Suprapubic skin (tissue), 4 donors: ENCODE data around the gene NEK10.

Experiments used
- POLR2A ChIP-seq, 2 donors: fragments of 450-650 bp; IDR thresholded peaks; one replicate each; pipeline ENCODE4 v1.6.1; 2017; ENCODE audit warnings: antibody characterized with exemption in 2 of 2, mild to moderate bottlenecking in 2 of 2, moderate library complexity in 2 of 2
- POLR2AphosphoS5 ChIP-seq, 3 donors: sonication (generic); formaldehyde crosslinking; IDR thresholded peaks; one replicate each; pipeline ENCODE4 v1.6.1; 2017; ENCODE audit warnings: antibody characterized with exemption in 3 of 3
- TF ChIP-seq, protein P1 (sequence below), 2 donors: fragments of 200-600 bp in 1 of 2; fragments of 450-650 bp in 1 of 2; sonication (generic) in 1 of 2; IDR thresholded peaks; one replicate each; pipeline ENCODE4 v1.5.1; 2016 to 2019; ENCODE audit warnings: antibody characterized with exemption in 2 of 2, mild to moderate bottlenecking in 1 of 2, moderate library complexity in 1 of 2

DNA sequence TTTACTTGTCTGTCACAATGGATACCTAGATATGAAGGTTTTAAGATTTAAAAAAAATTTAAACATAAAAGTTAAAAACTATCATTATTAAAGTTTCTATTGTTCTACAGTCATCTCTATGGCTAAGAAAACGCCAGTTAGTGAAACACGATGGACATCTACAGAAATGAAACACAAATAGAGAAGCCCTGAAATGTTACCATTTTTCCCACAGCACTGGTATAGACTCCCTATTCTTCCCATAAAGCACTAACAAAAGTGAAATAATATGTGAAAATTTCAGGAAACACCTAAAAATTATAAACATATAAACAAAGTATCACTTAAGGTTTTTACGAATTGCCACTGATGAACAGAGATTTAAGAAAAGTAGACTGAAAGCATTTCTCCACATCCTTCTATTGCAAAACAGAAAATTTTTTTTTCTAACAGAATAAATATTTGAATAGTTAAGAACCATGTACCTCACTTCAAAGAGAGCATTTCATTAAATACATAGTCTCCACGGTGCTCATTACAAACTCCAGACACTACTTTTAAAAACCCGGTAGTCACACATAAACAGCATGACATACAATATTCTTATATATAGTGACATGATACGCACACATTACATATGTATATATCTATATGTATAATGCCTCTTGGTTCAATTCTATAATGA lies 7.1 kb upstream of the NEK10 start:
- TF ChIP-seq, protein P1, sequence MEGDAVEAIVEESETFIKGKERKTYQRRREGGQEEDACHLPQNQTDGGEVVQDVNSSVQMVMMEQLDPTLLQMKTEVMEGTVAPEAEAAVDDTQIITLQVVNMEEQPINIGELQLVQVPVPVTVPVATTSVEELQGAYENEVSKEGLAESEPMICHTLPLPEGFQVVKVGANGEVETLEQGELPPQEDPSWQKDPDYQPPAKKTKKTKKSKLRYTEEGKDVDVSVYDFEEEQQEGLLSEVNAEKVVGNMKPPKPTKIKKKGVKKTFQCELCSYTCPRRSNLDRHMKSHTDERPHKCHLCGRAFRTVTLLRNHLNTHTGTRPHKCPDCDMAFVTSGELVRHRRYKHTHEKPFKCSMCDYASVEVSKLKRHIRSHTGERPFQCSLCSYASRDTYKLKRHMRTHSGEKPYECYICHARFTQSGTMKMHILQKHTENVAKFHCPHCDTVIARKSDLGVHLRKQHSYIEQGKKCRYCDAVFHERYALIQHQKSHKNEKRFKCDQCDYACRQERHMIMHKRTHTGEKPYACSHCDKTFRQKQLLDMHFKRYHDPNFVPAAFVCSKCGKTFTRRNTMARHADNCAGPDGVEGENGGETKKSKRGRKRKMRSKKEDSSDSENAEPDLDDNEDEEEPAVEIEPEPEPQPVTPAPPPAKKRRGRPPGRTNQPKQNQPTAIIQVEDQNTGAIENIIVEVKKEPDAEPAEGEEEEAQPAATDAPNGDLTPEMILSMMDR (IDR thresholded peaks at IDR 0.05) = no peak
- TF ChIP-seq POLR2AphosphoS5 (IDR thresholded peaks at IDR 0.05) (no peak), POLR2A (IDR thresholded peaks at IDR 0.05) (no peak)
